ENCODE data around the gene FUT7.

- no peak for TF ChIP-seq CTCF (IDR thresholded peaks at IDR 0.05)
- TF ChIP-seq POLR2AphosphoS5 (IDR thresholded peaks at IDR 0.05): no peak
Observed at GRCh38 chr9:136995772-136996311, 36.0 kb downstream of the FUT7 start.

All from esophagus muscularis mucosa (tissue), 3 donors.